Stimulated activated CD8-positive, alpha-beta memory T cell treated with anti-CD3 and anti-CD28 coated beads, Interleukin-4, amount 100 ng/mL, for 1 hour (primary cell): Measurements from ENCODE around the gene MAP3K2.
A peak's percentile ranks its signal among the peaks of the same experiment; 100 is the strongest.

Experiments
- DNase-seq, 2 donors: peaks; one replicate each; pipeline ENCODE4 v3.0.0-alpha.2; 2020; ENCODE audit warnings: low read depth in 2 of 2, low spot score in 1 of 2

MAP3K2 gene

GRCh38 chr2:127308586-127309138 lies 79.1 kb downstream of the MAP3K2 start:
- DNase-seq = no peak

- DNase-seq = no peak
These were observed 81.7 kb downstream of the MAP3K2 start for GRCh38 chr2:127305990-127306585.

- no peak for DNase-seq
These were observed 85.6 kb downstream of the MAP3K2 start for GRCh38 chr2:127302168-127302567.

GRCh38 chr2:127293748-127294562 lies 93.8 kb downstream of the MAP3K2 start, which contains the start of gene ERCC3:
Gene ERCC3 (minus strand): TSS chr2:127294144. CDS start chr2:127294081, 63 bp downstream.
- peak; percentile 50 to 60 for DNase-seq

- no peak for DNase-seq
These were observed 94.4 kb downstream of the MAP3K2 start for GRCh38 chr2:127293386-127293747.

- DNase-seq = no peak
These were observed 99.5 kb downstream of the MAP3K2 start for GRCh38 chr2:127288274-127288673.

GRCh38 chr2:127283275-127283674 lies 104.5 kb downstream of the MAP3K2 start:
- no peak for DNase-seq

- DNase-seq = no peak
These were observed 107.1 kb downstream of the MAP3K2 start for GRCh38 chr2:127280693-127281092.

- DNase-seq = no peak
These were observed 108.0 kb downstream of the MAP3K2 start for GRCh38 chr2:127279781-127280180.

GRCh38 chr2:127278959-127279358 lies 108.8 kb downstream of the MAP3K2 start:
- DNase-seq = no peak

GRCh38 chr2:127277028-127277427 lies 110.7 kb downstream of the MAP3K2 start:
- DNase-seq = no peak

GRCh38 chr2:127275789-127276188 lies 112.0 kb downstream of the MAP3K2 start:
- no peak for DNase-seq

GRCh38 chr2:127275356-127275755 lies 112.4 kb downstream of the MAP3K2 start:
- no peak for DNase-seq

GRCh38 chr2:127270663-127271062 lies 117.1 kb downstream of the MAP3K2 start:
- DNase-seq = no peak

GRCh38 chr2:127261804-127262406 lies 125.9 kb downstream of the MAP3K2 start:
- no peak for DNase-seq

GRCh38 chr2:127259355-127259754 lies 128.4 kb downstream of the MAP3K2 start:
- no peak for DNase-seq

GRCh38 chr2:127256866-127257265 lies 130.9 kb downstream of the MAP3K2 start:
- DNase-seq = no peak

- DNase-seq = no peak
These were observed 131.4 kb downstream of the MAP3K2 start for GRCh38 chr2:127256381-127256780.

- DNase-seq = no peak
These were observed 132.1 kb downstream of the MAP3K2 start for GRCh38 chr2:127255721-127256120.

- no peak for DNase-seq
These were observed 132.6 kb downstream of the MAP3K2 start for GRCh38 chr2:127255146-127255545.

- no peak for DNase-seq
These were observed 133.3 kb downstream of the MAP3K2 start for GRCh38 chr2:127254386-127254981.
